ENCODE measurements around the gene LHFPL2. TPM values are rescaled to one million over a fixed set of nuclear protein-coding genes. Genes with fewer than 3 reads are reported as not detected.

Gene LHFPL2
- total RNA-seq, 2 experiments from 2014 or later: 0.19 to 0.25 TPM

GRCh38 chr5:78563621-78564020 lies 85.0 kb downstream of the LHFPL2 start:
- no peak for DNase-seq
- peaks cover 13% of the 10 kb centered on the region for H3K27me3 Mint-ChIP-seq
- H3K27ac Mint-ChIP-seq: no peak overlapping the region
- Histone ChIP-seq H3K27me3 (ENCODE audit: control insufficient read depth in 1 of 2, insufficient read depth in 2 of 2, low read length in 2 of 2) (peaks cover 0 to 5% of the 10 kb centered on the region in 2 experiments), H3K4me3 (ENCODE audit: low read length) (no peak overlapping the region), H3K9me3 (ENCODE audit: control insufficient read depth in 1 of 2, insufficient read depth in 1 of 2, low read length in 2 of 2) (no peaks in the 10 kb centered on the region), H3K36me3 (ENCODE audit: insufficient read depth, low read length) (no peaks in the 10 kb centered on the region), H3K27ac (ENCODE audit: low read depth in 1 of 2, low read length in 2 of 2) (no peak overlapping the region), H3K4me1 (ENCODE audit: insufficient read depth, low read length) (no peaks in the 10 kb centered on the region)
- ATAC-seq (ENCODE audit: poor library complexity): no peak
- ChIA-PET POLR2A (no interaction called here), CTCF (no interaction called here)
- H3K36me3 Mint-ChIP-seq (ENCODE audit: low read depth): no peaks in the 10 kb centered on the region
- H3K4me1 Mint-ChIP-seq (ENCODE audit: low read depth): no peaks in the 10 kb centered on the region
- H3K9me3 Mint-ChIP-seq: peaks cover 3% of the 10 kb centered on the region
- intact Hi-C loops (cut with DNase I, micrococcal nuclease): no loop called here
- H3K4me3 Mint-ChIP-seq: no peak overlapping the region
- TF ChIP-seq, protein P1, sequence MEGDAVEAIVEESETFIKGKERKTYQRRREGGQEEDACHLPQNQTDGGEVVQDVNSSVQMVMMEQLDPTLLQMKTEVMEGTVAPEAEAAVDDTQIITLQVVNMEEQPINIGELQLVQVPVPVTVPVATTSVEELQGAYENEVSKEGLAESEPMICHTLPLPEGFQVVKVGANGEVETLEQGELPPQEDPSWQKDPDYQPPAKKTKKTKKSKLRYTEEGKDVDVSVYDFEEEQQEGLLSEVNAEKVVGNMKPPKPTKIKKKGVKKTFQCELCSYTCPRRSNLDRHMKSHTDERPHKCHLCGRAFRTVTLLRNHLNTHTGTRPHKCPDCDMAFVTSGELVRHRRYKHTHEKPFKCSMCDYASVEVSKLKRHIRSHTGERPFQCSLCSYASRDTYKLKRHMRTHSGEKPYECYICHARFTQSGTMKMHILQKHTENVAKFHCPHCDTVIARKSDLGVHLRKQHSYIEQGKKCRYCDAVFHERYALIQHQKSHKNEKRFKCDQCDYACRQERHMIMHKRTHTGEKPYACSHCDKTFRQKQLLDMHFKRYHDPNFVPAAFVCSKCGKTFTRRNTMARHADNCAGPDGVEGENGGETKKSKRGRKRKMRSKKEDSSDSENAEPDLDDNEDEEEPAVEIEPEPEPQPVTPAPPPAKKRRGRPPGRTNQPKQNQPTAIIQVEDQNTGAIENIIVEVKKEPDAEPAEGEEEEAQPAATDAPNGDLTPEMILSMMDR (IDR thresholded peaks at IDR 0.05): no peak

DNA sequence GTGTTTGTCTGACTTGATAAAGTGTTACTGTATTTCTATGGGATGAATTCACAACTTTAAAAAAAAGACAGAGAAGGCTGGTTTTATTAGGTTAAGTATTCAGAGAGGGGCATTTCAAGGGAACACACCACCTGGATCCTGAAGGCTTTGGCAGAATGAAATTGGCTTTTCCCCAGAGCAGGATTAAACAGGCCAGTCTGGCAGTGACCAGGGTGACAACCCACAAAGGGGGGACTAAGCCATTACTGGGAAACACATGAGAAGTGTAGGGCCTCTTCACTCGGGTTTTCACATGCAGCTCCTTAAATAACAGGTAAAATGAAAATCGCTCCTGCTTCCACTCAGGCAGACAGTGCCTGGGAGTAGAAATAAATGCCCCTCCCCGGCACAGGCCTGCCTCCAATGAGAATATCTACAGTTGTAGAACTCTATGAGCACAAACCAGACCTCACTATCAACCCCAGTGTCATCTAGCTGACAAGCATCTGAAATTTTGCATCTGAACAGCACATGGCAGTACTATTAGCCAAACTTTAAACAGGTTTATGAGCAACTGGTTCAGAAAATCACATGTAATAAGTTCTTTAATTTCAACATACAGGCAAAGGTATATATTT lies 85.8 kb downstream of the LHFPL2 start:
- peaks cover 3% of the 10 kb centered on the region for H3K9me3 Mint-ChIP-seq
- no peak overlapping the region for H3K4me3 ChIP-seq (ENCODE audit: low read length)
- H3K27ac ChIP-seq (ENCODE audit: low read depth in 1 of 2, low read length in 2 of 2): no peak overlapping the region
- H3K4me1 ChIP-seq (ENCODE audit: insufficient read depth, low read length): no peaks in the 10 kb centered on the region
- H3K9me3 ChIP-seq (ENCODE audit: control insufficient read depth in 1 of 2, insufficient read depth in 1 of 2, low read length in 2 of 2): no peaks in the 10 kb centered on the region
- CTCF ChIA-PET: no interaction called here
- ATAC-seq (ENCODE audit: poor library complexity): no peak
- no peak overlapping the region for H3K27ac Mint-ChIP-seq
- H3K27me3 ChIP-seq (ENCODE audit: control insufficient read depth in 1 of 2, insufficient read depth in 2 of 2, low read length in 2 of 2): peaks cover 0 to 5% of the 10 kb centered on the region in 2 experiments
- no peak for DNase-seq
- H3K4me3 Mint-ChIP-seq: no peak overlapping the region
- intact Hi-C loops (cut with DNase I, micrococcal nuclease): no loop called here
- no peaks in the 10 kb centered on the region for H3K4me1 Mint-ChIP-seq (ENCODE audit: low read depth)
- no peaks in the 10 kb centered on the region for H3K36me3 ChIP-seq (ENCODE audit: insufficient read depth, low read length)
- no peaks in the 10 kb centered on the region for H3K36me3 Mint-ChIP-seq (ENCODE audit: low read depth)
- peaks cover 13% of the 10 kb centered on the region for H3K27me3 Mint-ChIP-seq
- TF ChIP-seq, protein P1 (IDR thresholded peaks at IDR 0.05): no peak
- POLR2A ChIA-PET: no interaction called here

DNA sequence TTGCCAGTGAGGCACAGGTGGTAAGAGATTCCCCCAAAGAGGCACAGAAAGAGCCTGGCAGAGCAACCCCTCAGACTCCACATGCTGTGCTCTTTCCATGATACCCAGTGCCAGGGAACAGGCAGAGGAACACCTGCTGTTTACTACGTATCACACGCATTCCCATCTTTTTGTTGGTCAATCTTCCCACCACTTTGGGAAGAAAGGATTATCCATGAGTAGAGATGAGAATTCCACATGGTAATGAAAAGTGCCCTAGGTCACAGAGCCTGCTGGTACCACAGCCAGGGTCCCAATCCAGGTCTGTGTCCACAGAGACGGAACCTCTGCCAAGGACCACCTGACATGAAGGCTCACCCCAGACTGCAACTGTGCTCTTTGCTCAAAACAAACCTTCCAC lies 86.6 kb downstream of the LHFPL2 start:
- Mint-ChIP-seq H3K36me3 (ENCODE audit: low read depth) (no peaks in the 10 kb centered on the region), H3K27ac (no peak overlapping the region), H3K27me3 (peaks cover 13% of the 10 kb centered on the region), H3K4me3 (no peak overlapping the region), H3K9me3 (peaks cover 3% of the 10 kb centered on the region), H3K4me1 (ENCODE audit: low read depth) (no peaks in the 10 kb centered on the region)
- TF ChIP-seq, protein P1 (IDR thresholded peaks at IDR 0.05): no peak
- Histone ChIP-seq H3K9me3 (ENCODE audit: control insufficient read depth in 1 of 2, insufficient read depth in 1 of 2, low read length in 2 of 2) (no peaks in the 10 kb centered on the region), H3K4me1 (ENCODE audit: insufficient read depth, low read length) (no peaks in the 10 kb centered on the region), H3K27ac (ENCODE audit: low read depth in 1 of 2, low read length in 2 of 2) (no peak overlapping the region), H3K27me3 (ENCODE audit: control insufficient read depth in 1 of 2, insufficient read depth in 2 of 2, low read length in 2 of 2) (peaks cover 0 to 5% of the 10 kb centered on the region in 2 experiments), H3K4me3 (ENCODE audit: low read length) (no peak overlapping the region), H3K36me3 (ENCODE audit: insufficient read depth, low read length) (no peaks in the 10 kb centered on the region)
- DNase-seq: no peak
- ATAC-seq (ENCODE audit: poor library complexity): no peak
- CTCF ChIA-PET: no interaction called here
- intact Hi-C loops (cut with DNase I, micrococcal nuclease): no loop called here
- POLR2A ChIA-PET: no interaction called here
